ENCODE data around the gene KITLG.
"Not testable (repeated sequence)": the region's sequence is repeated elsewhere in the genome, so short reads cannot be mapped to it uniquely, and the experiment has no call there.

The KITLG gene

GRCh38 chr12:88575361-88575970 is 4.8 kb downstream of the KITLG start:
- peak; percentile 66 for DNase-seq

GRCh38 chr12:88574278-88574677 is 6.0 kb downstream of the KITLG start:
- no peak for DNase-seq

DNA sequence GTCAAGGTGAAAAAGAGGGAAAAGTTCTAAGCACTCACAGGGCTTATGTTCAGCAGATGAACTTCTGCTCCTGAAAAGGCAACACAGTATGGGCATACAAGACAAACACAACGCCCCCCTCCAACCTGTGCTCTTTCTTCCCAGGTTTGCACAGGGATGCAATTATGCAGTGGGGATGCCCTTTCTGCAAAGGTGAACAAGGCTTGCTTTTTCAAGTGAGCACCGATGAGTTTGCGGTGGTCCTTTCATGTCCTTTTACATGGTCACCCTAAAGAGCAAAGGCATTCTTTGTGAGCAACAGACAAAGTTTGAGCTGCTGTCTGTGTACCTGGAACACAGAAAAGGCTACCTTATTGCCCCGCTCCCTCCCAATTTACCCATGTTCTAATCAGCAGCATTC is 6.7 kb downstream of the KITLG start:
- DNase-seq: no peak

- no peak for DNase-seq
Observed at GRCh38 chr12:88572781-88573549, 7.3 kb downstream of the KITLG start.

DNA sequence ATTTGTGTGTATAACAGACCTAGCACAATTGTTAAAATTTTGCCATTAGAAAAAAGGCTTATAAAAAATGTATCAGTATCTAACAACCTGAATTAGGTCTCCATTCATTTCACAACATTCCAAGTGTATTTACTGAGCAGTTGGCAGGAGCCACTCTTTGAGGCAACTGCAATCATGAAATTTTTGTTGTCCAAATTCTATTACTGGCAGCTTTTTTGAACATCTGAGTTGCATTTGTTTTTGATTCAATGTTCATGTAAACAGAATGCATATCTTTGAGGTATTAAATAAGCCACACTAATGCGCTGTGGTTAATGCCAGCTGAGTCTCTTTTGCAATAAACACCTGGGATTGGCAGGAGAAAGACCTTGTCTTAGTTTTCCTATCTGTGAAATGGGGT is 8.7 kb downstream of the KITLG start:
- DNase-seq: no peak

GRCh38 chr12:88570103-88570502 is 10.2 kb downstream of the KITLG start:
- DNase-seq: no peak

- no peak for DNase-seq
Observed at GRCh38 chr12:88566430-88566829, 13.8 kb downstream of the KITLG start.

DNA sequence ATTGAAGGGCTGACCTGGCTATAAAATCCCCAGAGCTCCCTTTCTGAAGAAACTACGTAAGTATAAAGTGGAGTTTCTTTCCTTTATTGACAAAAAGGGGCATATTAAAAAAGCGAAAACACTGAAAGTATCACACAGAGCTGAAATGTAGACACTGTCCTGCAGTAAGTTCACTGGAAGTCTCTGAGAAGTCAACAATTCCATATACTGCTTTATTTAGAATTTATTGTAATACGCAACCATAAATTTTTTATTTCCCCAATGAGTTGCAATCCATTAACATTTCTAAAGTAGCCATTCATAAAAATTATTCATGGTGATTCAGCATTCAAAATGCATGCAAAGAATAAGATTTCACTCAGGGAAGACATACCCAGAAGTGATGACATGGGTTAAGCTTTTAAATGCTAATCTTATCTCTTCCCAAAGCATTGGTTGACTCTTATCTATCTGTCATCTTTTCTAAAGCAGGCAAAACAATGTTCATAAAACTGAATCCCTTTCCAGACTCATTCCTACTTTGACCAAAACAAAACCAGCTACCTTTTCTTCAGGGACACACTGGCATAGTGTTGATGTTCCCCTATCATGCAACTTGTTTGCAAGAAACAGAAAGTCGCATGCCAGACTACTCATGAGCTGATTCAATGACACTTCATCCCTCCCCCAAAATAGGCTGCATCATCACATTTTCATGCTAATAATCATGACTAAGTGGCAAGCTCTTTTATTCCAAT is 17.3 kb downstream of the KITLG start:
- no peak for DNase-seq

DNA sequence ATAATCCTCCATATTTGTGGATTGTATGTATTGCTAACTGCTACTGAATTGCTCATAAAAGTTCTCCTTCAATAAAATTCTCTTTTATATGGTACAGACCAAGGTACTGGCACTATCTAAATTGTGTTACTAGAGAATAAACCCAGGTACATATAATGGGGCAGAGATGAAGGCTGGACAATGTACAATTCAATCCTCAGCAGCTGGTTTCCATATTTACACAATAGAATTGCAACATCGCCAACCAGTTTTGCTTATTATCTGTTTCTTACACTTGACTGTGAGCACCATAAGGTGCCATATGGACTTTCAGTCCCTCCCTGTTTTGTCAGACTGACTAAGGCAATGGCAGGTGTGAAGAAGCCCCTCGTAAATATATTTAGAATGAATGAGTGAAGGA is 18.1 kb downstream of the KITLG start:
- DNase-seq: no peak

- no peak for DNase-seq
Observed at GRCh38 chr12:88559772-88560171, 20.5 kb downstream of the KITLG start.

- DNase-seq: no peak
Observed at GRCh38 chr12:88559199-88559598, 21.1 kb downstream of the KITLG start.

DNA sequence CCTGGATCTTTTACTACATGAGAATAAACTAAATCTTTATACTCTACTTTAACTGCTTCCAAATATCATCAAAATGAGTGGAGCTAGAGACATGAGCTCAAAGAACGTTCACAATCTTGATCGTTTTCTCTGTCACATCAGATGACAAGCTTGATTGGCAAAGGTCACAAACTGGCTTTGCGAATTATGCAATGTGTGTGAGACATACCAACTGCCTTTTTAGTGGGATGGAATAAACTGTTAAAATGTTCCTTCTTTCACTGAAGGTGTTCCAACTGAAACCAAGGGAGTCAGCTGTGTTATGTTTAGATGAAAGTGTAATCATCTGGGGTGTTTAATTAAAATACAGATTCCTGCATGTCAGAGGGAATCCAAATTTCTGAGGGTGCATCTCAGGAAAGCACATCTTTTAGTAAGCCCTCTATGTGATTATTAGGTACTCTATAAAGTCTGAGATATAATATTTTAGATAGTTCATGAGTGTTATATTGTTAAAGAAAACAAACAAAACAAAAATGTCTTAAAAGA is 21.9 kb downstream of the KITLG start:
- no peak for DNase-seq

DNA sequence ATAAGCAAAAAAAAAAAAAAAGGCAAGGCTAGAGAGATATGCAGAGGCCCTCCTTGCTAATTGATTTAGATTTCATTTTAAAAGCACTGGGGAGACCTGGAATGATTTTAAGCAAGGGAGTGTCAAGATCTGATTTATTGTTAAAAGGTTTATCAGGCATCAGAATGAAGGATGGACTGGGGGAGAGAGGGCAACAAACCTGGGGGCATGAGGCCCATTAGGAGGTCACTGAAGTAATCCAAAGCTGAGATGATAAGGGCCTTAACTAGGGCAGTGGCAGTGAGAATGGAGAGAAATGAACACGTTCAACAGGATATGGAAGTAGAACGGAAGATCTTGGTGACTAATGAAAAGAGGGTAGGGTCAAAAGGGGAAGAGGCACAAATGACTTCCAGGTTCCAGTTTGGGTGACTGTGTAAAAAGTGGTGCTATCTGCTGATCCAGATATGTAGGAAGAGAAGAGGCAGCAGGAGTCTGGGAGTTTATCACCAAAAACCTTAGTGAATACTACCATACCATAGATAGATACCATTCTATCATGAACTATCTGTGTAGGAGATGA is 24.0 kb downstream of the KITLG start:
- no peak for DNase-seq

DNA sequence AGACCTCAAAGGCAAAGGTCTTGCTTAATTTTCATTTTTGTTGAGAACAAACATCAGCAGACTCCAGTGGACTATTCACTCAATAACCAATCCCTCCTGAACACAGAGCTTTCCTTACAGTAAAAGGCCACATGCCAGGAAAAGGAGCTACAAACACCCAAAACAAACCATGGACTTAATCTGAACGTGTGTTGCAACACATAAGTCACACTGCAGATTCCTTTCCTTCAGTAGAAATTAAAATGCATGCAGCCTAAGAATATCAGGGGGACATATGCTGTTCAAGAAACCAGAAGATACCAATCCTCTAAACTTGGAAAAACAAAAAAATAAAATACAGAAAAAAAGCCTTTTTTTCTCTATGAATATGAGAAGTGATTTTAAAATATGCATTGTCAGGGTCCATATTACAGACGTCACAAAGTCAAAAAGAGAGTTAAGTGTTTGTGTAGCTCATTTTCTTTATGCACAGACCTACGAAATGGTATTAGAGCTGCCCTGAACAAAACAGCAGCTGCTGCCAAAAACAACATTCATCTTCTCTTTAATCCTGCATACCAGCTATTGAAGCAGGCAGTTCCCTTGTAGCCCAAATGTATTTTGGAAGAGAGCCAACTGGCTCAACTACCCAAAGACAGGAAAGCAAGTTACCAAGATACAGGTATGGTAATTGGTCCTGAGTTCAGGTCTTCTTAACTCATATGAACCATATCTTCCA is 26.2 kb downstream of the KITLG start:
- peak; percentile 68 for DNase-seq

DNA sequence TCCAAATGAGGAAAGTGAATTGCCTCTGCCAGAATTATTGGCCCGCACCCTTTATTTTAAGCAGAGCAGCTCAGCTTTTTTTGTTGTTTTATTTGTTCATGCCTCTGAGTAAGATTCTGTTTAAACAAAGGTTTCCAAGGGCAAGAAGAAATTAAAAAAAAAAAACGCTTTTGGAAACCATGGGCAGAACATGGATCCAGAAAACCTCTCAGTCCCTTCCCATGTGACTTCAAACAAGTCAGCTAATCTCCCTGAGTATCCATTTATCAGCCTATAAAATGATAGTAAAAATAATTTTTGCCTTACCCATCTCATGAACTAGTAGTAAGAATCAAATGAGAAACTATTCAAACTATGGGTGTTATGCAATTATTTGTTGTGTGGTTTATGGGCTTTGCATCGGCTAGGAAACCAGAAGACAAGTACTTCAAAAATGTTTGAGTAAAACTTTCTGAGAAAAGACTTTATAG is 27.6 kb downstream of the KITLG start:
- no peak for DNase-seq

GRCh38 chr12:88549929-88550328 is 30.3 kb downstream of the KITLG start:
- DNase-seq: no peak

DNA sequence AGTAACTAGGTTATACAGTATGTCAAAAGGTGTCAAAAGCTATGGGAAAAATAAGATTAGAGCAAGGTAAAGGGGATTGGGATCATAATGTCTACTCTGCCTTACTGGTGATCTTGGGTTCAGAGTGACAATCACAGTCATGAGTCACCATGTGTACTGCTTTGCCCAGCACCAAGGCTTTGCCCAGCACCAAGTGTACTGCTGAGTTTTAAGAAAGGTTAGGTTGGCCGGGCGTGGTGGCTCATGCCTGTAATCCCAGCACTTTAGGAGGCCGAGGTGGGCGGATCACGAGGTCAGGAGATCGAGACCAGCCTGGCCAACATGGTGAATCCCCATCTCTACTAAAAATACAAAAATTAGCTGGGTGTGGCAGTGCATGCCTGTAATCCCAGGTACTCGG is 32.3 kb downstream of the KITLG start:
- not testable (repeated sequence) for DNase-seq

DNA sequence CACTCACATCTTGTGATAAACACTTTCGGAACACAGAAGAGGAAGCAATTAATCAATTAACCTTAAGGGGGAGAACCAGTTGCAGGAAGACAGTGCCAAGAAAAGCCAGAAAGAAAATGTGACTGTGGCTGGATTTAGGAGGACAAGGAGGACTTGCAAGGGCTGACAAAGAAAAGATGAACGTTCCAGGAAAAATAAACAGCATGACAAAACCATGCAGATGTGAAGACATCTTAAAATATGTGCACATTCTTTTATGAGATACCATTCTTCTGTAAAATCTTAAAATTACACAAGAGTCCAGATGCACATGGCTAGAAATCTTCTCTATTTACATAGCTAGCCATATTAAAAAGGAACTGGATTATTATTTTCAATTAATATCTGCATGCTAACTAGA is 33.4 kb downstream of the KITLG start:
- no peak for DNase-seq

- DNase-seq: no peak
Observed at GRCh38 chr12:88546226-88546625, 34.0 kb downstream of the KITLG start.

DNA sequence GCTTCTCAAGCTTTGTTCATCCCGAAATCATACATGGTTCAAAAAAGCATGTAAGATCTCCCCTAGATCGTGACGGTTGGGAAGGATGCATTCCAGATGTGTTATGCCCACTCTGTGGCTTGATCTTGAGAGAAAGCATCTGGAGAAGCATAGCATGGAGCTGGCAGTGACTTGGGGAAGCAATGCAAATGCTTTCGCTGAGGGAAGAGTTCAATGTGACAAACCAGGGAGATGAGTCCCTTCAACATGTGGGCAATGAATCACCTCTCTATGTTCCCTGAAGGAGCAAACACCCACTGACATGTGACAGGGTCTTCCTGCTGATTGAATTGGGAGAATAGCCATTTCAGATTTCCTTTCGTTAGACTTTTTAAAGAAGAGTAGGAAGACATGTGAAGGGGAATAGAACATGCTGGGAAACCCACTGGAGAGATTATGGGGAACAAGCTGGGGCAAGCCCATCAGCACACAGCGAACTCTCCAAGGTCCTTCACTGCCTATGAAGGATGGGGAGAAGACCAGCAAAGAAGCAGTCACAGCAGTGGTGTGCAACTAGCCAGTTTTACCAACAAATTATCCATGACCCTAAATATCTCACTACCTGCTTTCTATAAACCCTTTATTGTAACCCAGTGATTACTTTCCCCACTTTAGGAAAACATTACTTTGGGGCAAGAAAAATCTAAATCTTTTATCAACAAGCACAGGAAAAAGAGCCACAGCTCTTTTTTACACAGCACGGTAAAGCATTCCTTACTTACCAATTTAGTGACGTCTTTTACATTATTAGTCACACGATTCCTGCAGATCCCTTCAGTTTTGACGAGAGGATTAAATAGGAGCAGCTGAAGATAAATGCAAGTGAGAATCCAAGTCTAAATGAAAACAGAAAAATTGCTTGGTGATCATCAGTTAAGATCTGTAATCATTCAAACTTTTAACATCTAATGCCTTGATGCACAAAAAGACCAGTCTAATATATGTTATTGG is 35.0 kb downstream of the KITLG start:
- no peak for DNase-seq

DNA sequence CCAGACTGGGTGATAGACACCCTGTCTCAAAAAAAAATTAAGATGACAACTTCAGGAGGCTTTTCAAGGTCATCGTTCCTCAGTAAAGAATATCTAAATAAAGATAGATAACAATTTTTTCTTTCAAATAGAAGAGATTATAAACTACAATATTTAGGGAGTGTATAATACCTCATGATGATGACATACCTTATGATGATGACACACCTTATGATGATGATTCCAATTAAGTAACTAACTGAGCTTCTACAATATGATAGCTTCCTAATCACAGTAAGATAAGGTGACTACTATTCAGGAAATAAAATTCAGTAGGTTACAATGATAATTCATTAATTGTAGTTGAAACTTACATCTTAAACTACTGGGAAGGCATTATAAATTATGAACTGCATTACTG is 40.4 kb downstream of the KITLG start:
- no peak for DNase-seq

All from NCI-H1417 treated with DMSO at 0.1 percent for 48 hours (cell line).